PFSK-1 (cell line): ENCODE measurements around the gene CTU2.

Experiments used
- FOXP2 ChIP-seq: optimal IDR thresholded peaks from 2 replicates; pipeline ENCODE3; 2011; ENCODE audit warnings: borderline replicate concordance, control low read depth, inconsistent platforms; ENCODE audit not compliant: insufficient read depth; ENCODE audit errors: extremely low read length, extremely low read depth
- POLR2AphosphoS5 ChIP-seq: IDR thresholded peaks from 2 replicates; pipeline ENCODE4 v1.6.1; 2012; ENCODE audit warnings: low read depth, mild to moderate bottlenecking, control low read depth, low read length, moderate library complexity
- SIN3A ChIP-seq: IDR thresholded peaks from 2 replicates; pipeline ENCODE4 v1.6.1; 2012; ENCODE audit warnings: mild to moderate bottlenecking, low read length, moderate library complexity, borderline replicate concordance; ENCODE audit not compliant: insufficient read depth
- TAF1 ChIP-seq: IDR thresholded peaks from 2 replicates; pipeline ENCODE4 v1.6.1; 2012; ENCODE audit warnings: low read length, control low read depth, borderline replicate concordance; ENCODE audit not compliant: insufficient read depth
- TF ChIP-seq, protein P1 (sequence below), 2 experiments: IDR thresholded peaks; 2 replicates each; pipeline versions ENCODE4 v1.6.1 to v1.8.0; 2011 to 2012; ENCODE audit warnings: low read depth in 2 of 2, low read length in 2 of 2, control low read depth in 1 of 2, inconsistent platforms in 1 of 2, mild to moderate bottlenecking in 1 of 2, moderate library complexity in 1 of 2; ENCODE audit not compliant: insufficient read depth in 1 of 2

Gene CTU2

DNA sequence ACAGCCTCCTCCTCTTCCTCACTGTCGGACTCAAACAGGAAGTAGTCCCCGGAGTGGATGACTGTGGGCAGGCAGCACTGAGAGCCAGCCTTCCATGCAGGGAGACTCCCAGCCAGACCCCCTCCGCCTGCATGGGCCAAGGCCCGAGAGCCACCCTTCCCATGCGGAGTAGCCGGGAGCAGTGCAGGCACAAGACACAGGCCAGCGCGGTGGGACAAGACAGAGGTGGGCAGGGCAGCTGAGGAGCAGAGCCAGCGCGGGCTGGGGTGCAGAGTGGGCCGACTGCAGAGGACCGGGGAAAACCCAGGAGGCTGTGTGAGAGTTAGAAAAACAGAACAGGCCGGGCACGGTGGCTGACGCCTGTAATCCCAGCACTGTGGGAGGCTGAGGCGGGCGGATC is 17.6 kb downstream of the CTU2 start:
- no peak for TF ChIP-seq TAF1
- no peak for TF ChIP-seq SIN3A
- TF ChIP-seq POLR2AphosphoS5, result no peak
- TF ChIP-seq FOXP2, result no peak
- TF ChIP-seq, protein P1, sequence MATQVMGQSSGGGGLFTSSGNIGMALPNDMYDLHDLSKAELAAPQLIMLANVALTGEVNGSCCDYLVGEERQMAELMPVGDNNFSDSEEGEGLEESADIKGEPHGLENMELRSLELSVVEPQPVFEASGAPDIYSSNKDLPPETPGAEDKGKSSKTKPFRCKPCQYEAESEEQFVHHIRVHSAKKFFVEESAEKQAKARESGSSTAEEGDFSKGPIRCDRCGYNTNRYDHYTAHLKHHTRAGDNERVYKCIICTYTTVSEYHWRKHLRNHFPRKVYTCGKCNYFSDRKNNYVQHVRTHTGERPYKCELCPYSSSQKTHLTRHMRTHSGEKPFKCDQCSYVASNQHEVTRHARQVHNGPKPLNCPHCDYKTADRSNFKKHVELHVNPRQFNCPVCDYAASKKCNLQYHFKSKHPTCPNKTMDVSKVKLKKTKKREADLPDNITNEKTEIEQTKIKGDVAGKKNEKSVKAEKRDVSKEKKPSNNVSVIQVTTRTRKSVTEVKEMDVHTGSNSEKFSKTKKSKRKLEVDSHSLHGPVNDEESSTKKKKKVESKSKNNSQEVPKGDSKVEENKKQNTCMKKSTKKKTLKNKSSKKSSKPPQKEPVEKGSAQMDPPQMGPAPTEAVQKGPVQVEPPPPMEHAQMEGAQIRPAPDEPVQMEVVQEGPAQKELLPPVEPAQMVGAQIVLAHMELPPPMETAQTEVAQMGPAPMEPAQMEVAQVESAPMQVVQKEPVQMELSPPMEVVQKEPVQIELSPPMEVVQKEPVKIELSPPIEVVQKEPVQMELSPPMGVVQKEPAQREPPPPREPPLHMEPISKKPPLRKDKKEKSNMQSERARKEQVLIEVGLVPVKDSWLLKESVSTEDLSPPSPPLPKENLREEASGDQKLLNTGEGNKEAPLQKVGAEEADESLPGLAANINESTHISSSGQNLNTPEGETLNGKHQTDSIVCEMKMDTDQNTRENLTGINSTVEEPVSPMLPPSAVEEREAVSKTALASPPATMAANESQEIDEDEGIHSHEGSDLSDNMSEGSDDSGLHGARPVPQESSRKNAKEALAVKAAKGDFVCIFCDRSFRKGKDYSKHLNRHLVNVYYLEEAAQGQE (IDR thresholded peaks at IDR 0.05; ENCODE audit: insufficient read depth in 1 of 2, low read depth in 2 of 2, low read length in 2 of 2), result no peak

DNA sequence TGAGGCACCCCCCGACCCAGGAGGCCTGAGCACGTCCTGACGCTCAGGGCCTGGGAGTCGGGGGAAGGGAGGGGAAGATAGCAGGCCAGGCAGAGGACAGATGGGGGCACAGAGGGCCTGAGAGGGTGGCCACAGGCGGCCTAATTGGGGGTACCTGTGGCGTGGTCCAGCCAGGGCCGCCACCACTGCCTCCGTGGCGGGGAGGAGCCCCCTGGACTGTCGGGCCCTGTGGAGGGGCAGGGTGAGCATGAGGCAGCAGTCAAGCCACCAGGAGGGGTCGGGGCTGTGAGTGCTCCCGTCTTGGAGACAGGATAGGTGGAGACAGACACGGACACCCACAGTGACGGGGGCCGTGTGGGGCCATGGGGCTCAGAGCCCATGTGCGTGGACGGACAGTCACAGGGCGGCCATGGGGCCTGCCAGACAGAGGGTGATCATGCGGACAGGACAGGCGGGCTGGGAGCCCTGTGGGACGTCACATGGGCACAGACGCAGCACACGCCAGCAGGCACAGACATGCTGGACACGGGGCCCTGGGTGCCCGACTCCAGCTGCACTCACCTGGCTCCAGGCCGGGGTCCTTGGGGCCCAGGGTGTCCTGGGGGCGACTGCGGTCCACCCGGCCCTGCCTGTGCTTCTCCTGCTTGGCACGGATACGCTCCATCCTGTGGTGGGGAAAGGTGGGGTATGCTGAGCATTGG is 18.7 kb downstream of the CTU2 start:
- TF ChIP-seq TAF1, result no peak
- TF ChIP-seq SIN3A, result no peak
- TF ChIP-seq POLR2AphosphoS5, result no peak
- TF ChIP-seq FOXP2, result no peak
- TF ChIP-seq, protein P1 (IDR thresholded peaks at IDR 0.05; ENCODE audit: insufficient read depth in 1 of 2, low read depth in 2 of 2, low read length in 2 of 2), result no peak

DNA sequence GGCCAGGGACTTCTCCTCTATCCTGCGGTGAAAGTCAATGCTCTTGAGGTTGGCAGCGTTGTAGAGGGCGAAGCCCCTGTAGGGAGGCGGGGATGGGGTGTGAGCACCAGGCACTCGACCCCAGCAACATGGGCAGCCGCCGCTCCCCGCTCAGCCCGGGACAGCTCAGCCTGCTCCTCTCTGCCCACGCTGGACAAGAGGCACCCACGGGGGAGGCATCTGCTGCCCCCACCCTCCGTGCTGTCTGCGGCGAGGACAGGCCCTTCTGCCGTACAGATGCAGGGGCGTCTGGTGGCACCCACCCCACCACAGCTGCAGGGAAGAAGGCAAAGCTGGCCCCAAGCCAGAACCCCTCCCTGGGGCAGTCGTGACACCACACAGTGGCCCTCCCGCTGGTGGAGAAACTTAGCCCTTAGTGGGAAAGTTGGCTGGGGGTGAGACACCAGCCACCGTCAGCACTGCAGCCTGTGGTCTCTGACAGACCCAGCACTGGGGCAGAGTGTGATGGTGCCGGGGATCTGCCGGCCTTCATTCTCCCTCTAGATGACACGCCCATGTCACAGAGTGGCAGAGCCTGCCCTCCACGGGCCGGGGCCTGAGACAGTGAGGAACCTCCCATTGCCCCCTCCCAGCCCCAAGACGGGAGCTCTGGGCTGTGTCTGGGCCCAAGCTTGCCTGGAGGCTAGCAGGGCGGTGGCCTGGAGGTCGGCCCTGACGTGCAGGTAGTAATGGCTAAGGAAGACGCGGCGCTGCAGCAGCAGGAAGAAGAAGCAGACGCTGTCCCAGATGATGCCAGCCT is 19.5 kb downstream of the CTU2 start:
- TF ChIP-seq SIN3A, result no peak
- TF ChIP-seq, protein P1 (IDR thresholded peaks at IDR 0.05; ENCODE audit: insufficient read depth in 1 of 2, low read depth in 2 of 2, low read length in 2 of 2), result no peak
- no peak for TF ChIP-seq FOXP2
- TF ChIP-seq TAF1, result no peak
- TF ChIP-seq POLR2AphosphoS5, result no peak

DNA sequence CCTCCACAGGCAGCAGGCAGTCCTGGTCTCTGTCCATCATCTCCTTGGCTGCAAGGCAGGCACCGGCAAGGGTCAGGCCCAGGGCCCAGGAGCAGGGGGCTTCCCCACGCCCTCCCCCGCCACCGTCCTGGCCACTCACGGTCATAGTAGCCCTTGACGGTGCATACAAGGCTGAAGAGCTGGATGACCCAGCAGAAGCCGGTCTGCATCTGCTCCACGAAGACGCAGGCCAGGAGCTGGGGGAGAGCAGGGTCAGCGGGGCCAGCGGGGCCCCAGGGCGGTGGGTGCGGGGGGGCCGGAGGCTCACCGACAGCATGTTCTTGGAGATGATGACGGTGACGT is 20.1 kb downstream of the CTU2 start:
- TF ChIP-seq FOXP2, result no peak
- no peak for TF ChIP-seq POLR2AphosphoS5
- TF ChIP-seq, protein P1 (IDR thresholded peaks at IDR 0.05; ENCODE audit: insufficient read depth in 1 of 2, low read depth in 2 of 2, low read length in 2 of 2), result no peak
- no peak for TF ChIP-seq SIN3A
- no peak for TF ChIP-seq TAF1

DNA sequence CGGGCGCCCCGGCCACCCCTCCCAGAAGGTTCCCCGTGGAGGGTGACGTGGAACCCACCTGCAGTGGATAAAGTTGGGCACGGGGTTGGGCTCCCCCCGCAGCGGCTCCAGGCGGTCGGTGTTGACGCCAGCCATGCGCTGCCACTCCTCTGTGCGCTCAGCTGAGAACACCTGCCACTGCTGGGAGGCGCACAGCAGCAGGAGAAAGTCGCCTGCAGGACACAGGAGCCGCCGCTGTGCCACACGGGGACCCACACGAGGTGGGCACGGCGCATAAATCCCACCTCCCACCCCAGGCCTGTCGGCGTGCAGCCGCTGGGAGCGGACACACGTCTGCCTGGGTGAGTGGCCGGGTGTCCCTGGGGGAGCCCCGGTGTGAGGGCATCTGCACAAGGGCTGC is 20.7 kb downstream of the CTU2 start:
- TF ChIP-seq POLR2AphosphoS5, result no peak
- TF ChIP-seq FOXP2, result no peak
- TF ChIP-seq, protein P1 (IDR thresholded peaks at IDR 0.05; ENCODE audit: insufficient read depth in 1 of 2, low read depth in 2 of 2, low read length in 2 of 2), result no peak
- no peak for TF ChIP-seq SIN3A
- no peak for TF ChIP-seq TAF1
